Regular cardiac myocyte (primary cell): Measurements from ENCODE around the gene CDC14A. TPM values are rescaled to one million over a fixed set of nuclear protein-coding genes. Genes with fewer than 3 reads are reported as not detected.

ENCODE experiments used
- total RNA-seq: library from RNA; depleted of rRNA; stranded (reverse); fragments of >200 nt; gene quantifications from 2 replicates; pipeline ENCODE4 v1.2.3, GENCODE V29; 2014

The CDC14A gene, protein sequence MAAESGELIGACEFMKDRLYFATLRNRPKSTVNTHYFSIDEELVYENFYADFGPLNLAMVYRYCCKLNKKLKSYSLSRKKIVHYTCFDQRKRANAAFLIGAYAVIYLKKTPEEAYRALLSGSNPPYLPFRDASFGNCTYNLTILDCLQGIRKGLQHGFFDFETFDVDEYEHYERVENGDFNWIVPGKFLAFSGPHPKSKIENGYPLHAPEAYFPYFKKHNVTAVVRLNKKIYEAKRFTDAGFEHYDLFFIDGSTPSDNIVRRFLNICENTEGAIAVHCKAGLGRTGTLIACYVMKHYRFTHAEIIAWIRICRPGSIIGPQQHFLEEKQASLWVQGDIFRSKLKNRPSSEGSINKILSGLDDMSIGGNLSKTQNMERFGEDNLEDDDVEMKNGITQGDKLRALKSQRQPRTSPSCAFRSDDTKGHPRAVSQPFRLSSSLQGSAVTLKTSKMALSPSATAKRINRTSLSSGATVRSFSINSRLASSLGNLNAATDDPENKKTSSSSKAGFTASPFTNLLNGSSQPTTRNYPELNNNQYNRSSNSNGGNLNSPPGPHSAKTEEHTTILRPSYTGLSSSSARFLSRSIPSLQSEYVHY
- total RNA-seq, result 2.5 and 2.7 TPM in 2 replicates

DNA sequence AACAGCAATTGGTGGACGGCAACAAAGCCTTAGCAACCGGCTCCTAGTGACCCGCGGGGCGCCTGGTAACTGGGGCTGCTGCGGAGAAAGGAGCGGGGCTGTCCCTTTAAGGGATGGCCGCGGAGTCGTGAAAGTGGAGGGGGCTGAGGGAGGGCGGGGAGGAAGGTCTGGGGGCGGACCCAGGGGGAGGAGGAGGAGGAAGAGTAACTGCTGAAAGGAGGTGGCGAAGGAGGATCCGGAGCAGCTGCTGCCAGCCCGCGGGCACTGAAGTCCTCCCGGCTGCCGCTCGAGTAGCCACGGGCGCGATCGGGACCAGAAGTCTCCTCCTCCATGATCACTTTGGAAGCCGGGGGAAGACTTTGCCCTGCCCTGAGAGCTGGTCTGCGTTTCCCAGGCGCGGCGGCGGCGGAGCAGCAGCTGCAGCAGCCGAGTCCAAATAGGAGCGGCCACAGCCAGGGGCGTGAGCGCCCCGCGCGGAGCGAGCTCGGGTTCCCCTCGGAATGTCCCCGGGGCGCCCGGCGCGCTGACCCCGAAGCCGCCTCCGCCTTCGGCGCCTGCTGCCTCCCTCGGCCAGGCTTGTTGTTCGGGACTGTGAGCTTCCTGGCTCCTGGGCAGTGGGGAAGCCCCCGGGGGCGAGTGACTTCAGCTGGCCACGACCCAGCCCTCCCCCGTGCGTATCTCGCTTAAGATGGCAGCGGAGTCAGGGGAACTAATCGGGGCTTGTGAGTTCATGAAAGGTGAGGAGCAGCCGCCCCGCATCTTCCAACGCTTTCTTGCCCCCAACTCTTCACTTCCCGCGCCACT is at the start of gene CDC14A:
Gene CDC14A (plus strand): TSS at position 240 of the 804 bp plus-strand sequence. CDS start 449 bp downstream, at position 689.

Other genes starting within 250 kb of the CDC14A start
- gene SASS6, start 219.6 kb upstream of the CDC14A start, total RNA-seq, result 2.5 and 5.4 TPM in 2 replicates
- gene TRMT13, start 219.3 kb upstream of the CDC14A start, total RNA-seq, result 10.7 and 14.4 TPM in 2 replicates
- gene LRRC39, start 174.2 kb upstream of the CDC14A start, total RNA-seq, result 0.38 and 1.4 TPM in 2 replicates
- gene DBT, start 102.7 kb upstream of the CDC14A start, total RNA-seq, result 5.2 and 6.8 TPM in 2 replicates
- 52.7 and 64.4 TPM in 2 replicates for gene RTCA, start 86.3 kb upstream of the CDC14A start, total RNA-seq
- gene GPR88, start 185.6 kb downstream of the CDC14A start, total RNA-seq, result under 0.01 TPM in 1 of 2 replicates, not detected in the other